HG02623 (cell line): ENCODE measurements around the gene KIAA2012.
"Not testable (repeated sequence)": the region's sequence is repeated elsewhere in the genome, so short reads cannot be mapped to it uniquely, and the experiment has no call there.

ENCODE experiments used
- ATAC-seq: cut with Tn5 transposase; IDR thresholded peaks from one replicate; pipeline ENCODE4 v1.9.1; 2021; ENCODE audit warnings: moderate library complexity; ENCODE audit not compliant: unreplicated experiment

The KIAA2012 gene

DNA sequence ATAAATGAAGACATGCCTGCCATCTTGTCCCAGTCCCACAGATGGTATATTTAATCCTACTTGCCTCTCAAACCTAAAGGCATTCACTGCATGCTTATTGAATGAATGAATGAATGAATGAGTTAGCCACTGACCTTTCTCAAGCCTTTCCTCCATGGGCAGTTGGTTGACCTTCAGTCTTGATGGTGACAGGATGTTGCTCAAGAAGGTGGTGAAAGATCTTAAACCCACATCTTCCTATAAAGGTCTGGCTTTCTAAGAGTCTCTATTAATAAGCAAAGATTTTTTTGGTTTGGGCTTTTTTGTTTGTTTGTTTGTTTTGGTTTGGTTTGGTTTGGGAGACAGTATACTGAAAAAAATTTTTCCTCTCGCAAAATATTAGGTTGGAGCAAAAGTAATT, 41.7 kb downstream of the KIAA2012 start:
- no peak for ATAC-seq

DNA sequence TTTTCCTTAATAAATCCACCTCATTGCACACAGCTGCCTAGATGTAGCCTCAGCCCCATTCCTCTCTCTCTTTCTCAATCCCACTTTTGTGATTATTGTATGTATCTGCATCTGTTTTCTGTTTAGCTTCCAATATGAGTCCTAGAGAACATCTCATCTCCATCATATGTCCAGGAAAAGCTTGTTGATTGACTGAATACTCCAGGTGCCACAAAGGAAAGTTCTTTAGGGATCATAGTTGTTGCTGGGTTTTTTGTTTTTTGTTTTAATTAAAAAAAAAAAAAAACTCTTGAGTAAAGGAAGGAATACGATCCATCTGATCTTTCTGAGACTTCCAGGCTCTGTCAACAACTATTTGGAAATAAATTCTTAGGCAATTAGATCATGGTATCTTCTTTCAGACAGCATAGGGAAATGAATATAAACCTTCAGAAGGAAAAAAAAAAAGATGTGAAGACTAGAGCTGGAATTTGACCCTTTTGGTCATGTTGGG, 42.5 kb downstream of the KIAA2012 start:
- no peak for ATAC-seq

DNA sequence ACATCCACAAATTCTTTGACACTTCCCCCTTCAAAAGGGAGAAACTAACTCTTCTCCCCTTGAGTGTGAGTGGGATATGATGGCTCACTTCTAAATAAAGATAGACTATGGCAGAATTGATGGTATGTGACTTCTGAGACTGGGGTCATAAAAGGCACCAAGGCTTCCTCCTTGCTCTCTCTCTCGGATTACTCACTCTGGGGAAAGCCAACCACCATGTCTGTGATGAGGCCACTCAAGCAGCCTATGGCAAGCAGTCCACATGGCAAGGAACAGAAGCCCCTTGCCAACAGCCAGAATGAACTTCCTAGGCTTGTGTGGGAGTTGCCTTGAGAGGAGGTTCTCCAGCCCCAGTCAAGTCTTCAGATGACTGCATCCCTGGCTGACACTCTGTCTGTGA, 43.6 kb downstream of the KIAA2012 start:
- ATAC-seq = no peak

DNA sequence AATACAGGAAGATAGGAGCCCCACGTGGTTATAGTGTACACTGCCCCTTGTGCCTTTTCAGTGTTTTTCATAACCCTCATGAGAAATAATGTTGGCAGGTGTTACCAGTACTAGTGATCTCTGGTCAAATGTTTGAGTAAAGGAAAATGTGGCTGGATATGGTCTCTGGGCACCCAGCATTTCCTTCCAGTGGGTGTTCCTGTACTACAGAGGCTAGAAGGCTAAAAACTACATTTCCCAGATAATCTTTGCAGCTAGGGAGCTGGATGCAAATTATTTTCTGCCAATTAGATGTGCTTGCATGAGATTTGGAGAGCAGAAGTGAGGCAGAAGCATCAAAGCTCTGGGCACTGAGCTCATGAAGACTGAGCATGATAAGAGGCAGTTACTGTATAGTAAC, 45.1 kb downstream of the KIAA2012 start:
- no peak for ATAC-seq

DNA sequence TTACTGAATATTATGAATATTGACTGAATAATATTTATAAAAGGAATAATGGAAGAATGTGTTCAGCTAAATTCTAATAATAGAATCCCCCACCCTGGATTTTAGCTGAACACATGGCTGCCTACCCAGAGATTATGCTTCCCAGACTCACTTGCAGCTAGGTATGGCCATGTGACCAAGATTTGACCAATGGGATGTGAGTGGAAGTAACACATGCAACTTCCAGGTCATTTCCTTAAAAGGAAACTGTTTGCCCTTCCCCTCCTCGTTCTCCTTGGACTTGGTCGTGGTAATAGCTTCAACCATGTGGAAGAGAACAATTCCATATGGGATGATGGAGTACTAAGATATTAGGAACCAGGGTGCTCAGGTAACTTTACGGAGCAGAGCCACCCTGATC, 47.8 kb downstream of the KIAA2012 start:
- ATAC-seq = no peak

DNA sequence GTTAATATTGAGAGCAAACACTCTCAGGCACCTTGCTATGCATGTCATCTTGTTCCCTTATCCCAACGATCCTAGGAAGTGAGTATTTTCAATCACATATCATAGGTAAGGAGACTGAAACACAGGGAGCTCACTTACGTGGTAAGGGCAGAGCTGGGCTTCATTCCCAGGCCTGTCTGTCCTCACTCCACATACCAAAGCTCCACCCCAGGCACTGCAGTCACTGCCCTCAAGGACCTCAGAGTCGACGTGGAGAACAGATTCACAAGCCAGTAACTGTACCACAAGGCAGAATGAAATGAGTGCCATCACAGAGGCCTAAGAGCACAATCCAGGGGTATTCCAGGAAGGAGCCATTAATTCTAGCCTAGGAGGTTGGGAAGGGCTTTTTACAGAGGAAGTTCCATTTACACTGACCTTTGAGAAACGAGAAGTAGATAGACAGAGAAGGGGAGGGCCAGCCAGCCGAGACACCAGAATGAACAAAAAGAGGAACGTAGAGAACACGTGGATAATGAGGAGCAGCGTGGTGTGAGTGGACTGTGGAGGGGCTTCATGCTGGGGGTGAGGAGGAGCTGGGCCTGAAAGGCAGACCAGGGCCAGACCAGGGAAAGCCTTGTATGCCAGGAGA, 48.6 kb downstream of the KIAA2012 start:
- ATAC-seq = no peak

DNA sequence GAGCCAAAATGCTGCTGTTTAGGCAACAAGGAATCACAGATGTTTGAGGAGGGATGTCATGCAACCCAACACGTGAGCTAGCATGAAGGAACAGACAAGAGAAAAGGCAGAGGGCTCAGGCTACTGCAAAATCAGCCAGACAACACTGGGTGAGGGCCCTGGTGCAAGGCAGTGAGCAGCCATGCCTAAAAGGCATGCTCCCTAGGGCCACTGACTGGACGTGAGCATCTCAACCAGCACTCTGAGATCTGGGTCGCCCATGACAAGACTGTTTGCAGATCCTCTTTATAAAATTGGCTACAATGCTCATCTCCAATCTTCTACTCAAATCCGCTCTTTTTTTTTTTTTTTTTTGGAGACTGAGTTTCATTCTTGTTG, 49.1 kb downstream of the KIAA2012 start:
- ATAC-seq = no peak

DNA sequence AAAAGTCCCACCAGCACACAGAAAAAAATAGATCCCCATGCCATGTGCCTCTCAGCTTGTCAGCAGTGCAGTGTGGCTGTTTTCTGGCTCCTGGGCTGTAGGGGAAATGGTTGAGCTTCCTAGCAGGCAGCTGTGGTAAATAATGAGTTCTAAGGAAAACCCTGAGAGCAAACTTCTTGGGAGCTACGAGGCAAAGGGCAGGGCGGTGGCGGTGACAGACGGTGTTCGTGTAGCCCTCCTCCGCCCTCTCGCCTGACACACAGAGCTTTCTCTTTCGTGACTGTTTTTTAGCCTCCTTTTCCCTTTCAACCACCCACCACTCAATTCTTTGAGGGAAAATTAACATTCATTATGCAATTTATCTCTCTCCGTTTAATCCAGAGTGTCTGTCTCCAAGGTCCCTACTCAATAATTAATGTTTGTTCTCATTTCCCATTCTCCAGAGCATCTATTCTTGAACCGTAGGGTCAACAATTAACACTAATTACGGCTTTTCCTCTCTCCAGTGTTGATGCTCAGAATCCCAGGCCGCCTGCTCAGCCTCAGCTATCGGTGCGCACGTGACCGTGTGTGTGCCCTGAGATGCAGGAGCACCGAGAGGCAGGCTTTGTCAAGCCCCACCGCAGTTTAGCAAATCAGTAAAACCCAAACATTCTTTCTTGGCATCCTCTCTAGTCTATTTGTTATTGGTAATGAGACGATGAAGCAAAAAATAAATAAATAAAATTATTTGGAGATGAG, 50.1 kb downstream of the KIAA2012 start:
- no peak for ATAC-seq

DNA sequence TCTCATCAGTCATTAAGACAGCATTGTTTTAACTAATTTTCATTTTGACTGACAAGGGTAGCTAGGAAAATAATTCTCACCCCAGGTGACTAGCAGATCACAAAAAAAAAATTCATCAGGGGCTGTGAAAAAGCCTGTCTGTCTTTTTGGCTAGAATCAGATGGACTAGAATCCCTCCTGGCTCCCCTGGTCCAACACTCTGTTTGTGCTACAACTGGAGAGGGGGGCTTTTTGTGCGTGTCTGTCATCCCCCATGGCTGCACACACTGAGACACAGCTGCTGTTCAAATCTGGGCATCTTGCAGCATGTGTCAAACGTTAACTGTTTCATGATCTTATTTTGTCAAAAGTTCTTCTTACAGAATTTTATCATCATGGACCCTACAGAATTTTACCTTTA, 51.2 kb downstream of the KIAA2012 start:
- ATAC-seq = no peak

DNA sequence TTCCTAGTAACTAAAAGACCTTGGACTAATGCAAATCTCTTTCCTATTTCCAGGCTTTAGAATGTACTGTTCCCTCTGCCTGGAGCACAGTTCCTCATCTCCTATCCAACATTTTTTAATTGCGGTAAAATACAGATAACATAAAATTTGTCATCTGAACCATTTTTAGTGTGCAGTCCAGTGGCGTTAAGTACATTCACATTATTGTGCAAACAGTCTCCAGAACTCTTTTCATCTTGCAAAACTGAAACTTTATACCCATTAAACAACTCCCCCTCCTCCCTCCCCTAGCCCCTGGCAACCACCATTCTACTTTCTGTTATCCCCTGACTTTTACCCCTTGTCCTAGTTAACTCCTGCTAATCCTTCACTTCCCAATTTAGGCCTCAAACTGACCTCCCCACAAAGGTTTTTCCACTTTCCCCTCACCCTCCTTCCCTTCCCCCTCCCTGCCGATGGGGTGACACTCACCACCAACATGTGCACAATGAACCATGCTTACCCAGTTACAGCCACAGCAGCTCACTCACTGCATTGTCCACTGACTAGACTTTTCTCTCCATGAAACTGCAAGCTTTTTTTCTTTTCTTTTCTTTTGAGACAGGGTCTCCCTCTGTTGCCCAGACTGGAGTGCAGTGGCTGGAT, 54.8 kb downstream of the KIAA2012 start:
- no peak for ATAC-seq

DNA sequence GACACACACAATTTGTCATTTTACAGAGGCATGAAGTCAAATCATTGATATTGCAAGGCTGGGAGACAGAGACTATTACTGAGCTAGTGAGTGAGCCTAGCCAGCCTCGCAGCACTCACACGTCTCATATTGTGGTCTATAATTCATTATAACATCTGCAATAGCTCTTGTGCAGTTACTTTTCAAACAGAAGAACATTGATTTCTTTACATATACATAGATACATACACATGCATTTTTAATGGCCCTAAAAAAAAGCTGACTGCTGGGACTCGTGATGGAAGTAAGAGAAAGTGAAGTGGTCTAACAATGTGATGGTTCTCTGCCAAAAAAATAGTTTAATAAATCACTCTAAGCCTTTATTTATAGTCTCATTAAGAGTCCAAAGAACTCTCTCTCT, 56.8 kb downstream of the KIAA2012 start:
- no peak for ATAC-seq

DNA sequence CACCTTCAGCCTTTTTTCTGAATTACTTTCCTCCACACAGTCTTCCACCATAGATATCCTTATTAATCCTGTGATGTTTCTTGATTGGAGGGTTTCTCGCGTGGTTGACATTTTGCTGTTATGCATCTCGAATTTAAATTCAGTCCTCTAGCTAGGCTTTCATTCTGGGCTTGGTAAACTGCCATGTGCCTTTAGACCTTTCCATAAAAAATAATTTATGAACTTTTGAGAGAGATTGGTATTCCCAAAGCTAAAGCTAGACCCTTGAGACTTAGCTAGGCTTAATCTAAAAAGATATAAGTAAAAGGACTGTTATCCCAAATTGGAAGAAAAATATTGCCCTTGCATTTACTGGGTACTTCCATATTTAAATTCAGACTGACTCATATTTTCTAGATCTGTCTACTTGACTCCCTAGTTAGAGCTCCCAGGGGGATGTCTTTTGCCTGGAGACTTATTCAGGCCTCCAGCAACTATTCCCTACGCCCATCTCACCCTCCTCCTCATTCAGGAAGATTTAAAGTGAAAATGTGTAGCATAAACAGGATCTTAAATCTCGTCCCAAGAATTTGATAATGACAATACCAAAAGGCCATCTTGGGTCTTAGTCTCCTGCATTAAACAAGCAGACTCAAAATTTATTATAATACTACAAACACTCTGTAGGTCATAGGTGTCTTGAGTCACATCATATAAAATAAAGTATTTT, 60.3 kb downstream of the KIAA2012 start:
- no peak for ATAC-seq

DNA sequence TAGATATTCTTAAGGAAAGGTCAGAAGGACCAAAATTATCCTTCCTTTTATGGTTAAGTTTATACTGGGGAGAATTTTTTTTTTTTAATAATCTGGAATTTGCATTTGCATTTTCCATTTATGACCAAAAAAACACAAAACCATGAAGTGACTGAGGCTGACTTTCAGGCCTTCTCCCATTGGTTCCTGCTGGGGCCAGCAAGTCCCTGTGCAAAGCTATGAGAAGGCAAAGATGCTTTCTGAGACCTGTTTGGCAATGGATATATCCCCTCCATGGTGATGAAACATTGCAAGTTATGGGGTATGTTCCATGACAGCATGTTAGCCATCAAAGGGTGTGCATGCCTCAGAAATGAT, 60.8 kb downstream of the KIAA2012 start:
- no peak for ATAC-seq

DNA sequence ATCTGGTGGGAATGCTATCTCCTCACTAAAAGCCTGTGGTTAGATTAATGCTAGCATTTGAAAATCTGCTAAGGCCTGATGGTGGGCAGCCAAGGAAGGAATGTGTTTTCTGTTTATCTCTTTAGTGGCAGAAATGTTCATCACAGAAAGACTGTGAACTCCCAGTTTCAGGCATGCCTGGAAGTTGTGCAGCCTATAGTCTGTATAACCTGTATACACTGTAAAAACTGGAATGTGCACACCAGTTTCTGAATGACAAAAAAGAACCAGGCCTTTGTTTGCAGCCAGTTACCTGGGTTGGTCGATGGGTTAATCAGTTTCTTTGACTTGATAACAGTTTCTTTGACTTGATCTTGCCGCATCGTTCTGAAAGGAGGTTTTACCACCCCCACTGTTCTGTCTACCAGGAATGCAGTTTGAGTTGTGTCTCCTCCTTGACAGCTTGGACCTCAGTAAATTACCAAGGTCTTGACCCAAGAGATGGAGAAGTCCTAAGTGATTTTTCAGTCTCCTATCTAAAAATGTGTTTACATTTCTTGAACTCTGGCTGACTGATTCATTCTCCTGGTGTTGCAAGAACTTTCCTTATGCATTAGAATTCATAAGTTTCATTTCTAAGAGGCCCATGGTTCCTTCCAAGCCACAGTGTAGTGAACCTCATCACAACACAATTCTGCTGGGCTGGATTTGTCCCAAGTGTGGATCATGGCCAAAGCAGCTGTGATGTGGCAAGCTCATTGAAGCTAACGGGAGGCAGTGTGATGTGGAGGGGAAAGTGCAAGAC, 62.2 kb downstream of the KIAA2012 start:
- ATAC-seq = no peak

DNA sequence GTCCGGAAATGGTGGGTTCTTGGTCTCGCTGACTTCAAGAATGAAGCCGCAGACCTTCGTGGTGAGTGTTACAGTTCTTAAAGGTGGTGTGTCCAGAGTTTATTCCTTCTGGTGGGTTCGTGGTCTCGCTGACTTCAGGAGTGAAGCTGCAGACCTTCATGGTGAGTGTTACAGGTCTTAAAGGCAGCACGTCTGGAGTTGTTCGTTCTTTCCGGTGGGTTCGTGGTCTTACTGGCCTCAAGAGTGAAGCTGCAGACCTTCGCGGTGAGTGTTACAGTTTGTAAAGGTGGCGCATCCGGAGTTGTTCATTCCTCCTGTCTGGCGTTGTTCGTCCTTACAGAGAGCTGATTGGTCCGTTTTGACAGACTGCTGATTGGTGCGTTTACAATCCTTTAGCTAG, 63.0 kb downstream of the KIAA2012 start:
- not testable (repeated sequence) for ATAC-seq

DNA sequence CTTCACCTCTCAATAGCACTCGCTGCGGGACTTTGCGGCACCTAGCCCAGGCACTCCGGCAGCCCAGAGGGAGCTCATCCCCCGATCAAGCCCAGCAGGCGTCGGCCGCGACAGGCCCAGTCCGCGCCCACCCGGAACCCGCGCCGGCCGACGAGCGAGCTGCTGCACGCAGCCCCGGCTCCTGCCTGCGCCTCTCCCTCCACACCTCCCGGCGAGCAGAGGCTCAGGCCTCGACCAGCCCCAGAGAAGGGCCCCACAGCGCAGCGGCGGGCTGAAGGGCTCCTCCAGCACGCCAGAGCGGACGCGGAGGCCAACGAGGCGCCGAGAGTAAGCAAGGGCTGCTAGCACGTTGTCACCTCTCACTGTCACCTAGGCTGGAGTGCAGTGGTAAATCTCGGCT, 63.5 kb downstream of the KIAA2012 start:
- ATAC-seq = no peak

DNA sequence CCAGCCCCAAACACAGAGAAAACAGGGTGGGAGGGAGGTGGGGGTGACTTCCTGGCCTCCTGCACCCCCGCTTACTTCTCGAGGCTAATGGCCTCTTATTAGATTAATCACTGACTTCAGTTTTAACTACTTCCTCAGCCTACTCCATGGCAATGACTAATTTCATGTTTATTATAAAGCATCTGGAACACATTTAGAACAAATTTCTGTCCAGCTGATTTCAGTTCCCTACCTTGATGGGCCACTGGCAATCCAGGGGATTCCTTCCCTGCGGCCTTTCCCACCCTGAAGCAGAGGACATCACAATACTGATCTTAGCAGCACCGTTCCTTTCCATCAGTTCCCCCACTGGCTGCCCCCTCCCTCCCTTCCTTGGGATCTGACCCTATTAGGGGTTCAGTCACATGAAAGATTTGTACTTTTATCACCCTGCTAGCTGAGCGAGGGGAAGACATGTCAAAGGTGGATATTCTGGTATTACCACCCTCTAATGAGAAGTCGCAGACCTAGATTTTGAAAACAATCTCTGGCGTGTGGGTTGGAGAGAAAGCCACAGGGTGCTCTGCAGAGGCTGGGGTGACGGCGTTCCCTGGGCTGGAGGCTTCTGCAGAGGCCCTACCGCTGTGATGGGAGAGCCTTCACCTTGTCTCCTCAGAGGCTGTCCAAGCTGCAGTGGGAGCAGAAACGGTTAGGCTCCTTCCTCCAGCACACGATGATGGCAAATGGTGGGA, 67.6 kb downstream of the KIAA2012 start:
- no peak for ATAC-seq

DNA sequence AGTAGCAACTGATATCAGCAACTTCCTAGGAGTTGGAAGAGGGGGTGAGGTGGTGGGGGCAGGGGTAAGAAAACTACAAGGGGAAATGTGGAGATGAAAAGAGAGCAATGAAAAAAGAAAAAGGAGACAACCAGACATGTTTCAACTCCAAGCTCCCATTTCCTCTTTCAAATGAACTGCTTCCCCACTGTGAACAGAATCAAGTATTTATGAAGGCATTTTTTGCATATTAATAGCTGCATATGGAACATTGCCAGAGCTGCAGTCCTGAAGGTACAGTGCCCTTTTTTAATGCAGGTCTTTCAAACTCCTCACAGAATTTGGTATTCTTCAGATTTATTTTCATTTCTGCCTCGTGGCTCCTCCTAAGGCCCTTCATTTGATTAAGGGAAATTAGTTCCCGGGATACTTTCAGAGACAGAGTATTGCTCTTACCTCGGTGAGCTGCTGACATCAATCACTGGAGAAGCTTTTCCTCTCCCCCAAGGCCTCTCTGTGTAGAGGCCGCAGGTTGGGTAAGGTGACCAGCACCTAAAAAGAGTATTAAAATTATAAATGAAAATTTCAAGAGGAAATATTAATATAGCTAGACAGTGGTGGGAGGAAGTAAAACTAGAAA, 68.4 kb downstream of the KIAA2012 start:
- ATAC-seq = no peak

DNA sequence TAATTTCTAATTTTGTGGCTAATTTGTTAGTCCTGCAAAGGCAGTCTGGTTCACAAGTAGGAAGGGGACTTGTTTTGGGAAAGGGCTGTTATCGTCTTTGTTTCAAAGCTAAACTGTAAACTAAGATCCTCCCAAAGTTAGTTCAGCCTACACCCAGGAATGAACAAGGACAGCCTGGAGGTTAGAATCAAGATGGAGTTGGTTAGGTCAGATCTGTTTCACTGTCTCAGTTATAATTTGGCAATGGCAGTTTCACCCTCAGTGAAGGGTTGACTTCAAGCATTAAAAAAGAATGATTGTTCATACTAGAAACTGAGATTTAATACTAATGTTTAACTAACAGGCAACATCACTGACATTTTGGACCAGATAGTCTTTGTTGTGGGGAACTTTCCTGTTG, 69.5 kb downstream of the KIAA2012 start:
- ATAC-seq = no peak

DNA sequence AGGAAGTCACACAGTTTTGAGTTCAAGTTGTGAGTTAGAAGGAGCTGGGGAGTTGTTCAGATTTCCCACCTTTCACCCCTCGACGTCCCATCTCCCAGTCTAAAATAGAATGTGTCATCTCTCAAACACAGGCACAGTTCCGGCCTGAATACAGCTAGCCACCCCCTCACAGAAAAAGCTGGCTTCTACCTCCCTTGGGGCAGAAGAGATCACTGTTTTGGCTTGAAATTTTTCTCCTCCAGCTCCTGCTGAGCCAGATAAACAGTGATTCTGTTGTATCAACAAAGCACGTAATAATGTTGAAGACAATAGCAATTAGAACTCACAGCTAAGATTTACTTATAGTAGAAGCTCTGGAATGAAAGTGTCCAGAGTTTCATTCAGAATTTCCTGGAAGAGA, 74.7 kb downstream of the KIAA2012 start:
- no peak for ATAC-seq
